HEK293 (cell line): ENCODE results near the gene FOXP3.

ENCODE experiments used
- CTCF ChIP-seq: fragments of 450-650 bp; formaldehyde crosslinking; IDR thresholded peaks from 2 replicates; pipeline ENCODE4 v1.5.1; 2016; ENCODE audit warnings: missing biosample characterization, missing genetic modification characterization
- ELK4 ChIP-seq: IDR thresholded peaks from 2 replicates; pipeline ENCODE4 v1.6.1; 2011; ENCODE audit warnings: mild to moderate bottlenecking, low read depth, low read length, borderline replicate concordance
- HOXA7 ChIP-seq: sonication (generic); formaldehyde crosslinking; IDR thresholded peaks from 2 replicates; pipeline ENCODE4 v1.8.1; 2022; ENCODE audit warnings: missing genetic modification reagents, borderline replicate concordance
- ZBTB1 ChIP-seq: fragments of 450-650 bp; formaldehyde crosslinking; IDR thresholded peaks from 2 replicates; pipeline ENCODE4 v1.5.1; 2016; ENCODE audit warnings: missing biosample characterization, missing genetic modification characterization
- ZBTB17 ChIP-seq: fragments of 450-650 bp; formaldehyde crosslinking; IDR thresholded peaks from 2 replicates; pipeline ENCODE4 v1.5.1; 2016; ENCODE audit warnings: missing biosample characterization, missing genetic modification characterization
- ZBTB26 ChIP-seq: fragments of 450-650 bp; formaldehyde crosslinking; optimal IDR thresholded peaks from 2 replicates; pipeline ENCODE3; 2016; ENCODE audit warnings: missing biosample characterization, mild to moderate bottlenecking, missing genetic modification characterization
- ZNF274 ChIP-seq, 2 experiments: fragments of 200-500 bp in 1 of 2; fragments of 450-650 bp in 1 of 2; sonication (Bioruptor generic) in 1 of 2; formaldehyde crosslinking in 1 of 2; IDR thresholded peaks; 2 replicates each; pipeline versions ENCODE4 v1.5.1 to v1.6.1; 2014 to 2016; ENCODE audit warnings: borderline replicate concordance in 1 of 2, inconsistent platforms in 1 of 2, low read length in 1 of 2, missing biosample characterization in 1 of 2, missing genetic modification characterization in 1 of 2
- ZNF324 ChIP-seq: fragments of 450-650 bp; formaldehyde crosslinking; IDR thresholded peaks from 2 replicates; pipeline ENCODE4 v1.5.1; 2016; ENCODE audit warnings: missing biosample characterization, missing genetic modification characterization
- ZNF423 ChIP-seq: fragments of 450-650 bp; formaldehyde crosslinking; IDR thresholded peaks from 2 replicates; pipeline ENCODE4 v1.5.1; 2016; ENCODE audit warnings: missing biosample characterization, missing genetic modification characterization
- ZNF548 ChIP-seq: fragments of 450-650 bp; formaldehyde crosslinking; IDR thresholded peaks from 2 replicates; pipeline ENCODE4 v1.5.1; 2016; ENCODE audit warnings: missing biosample characterization, missing genetic modification characterization
- ZNF558 ChIP-seq: fragments of 450-650 bp; formaldehyde crosslinking; IDR thresholded peaks from 2 replicates; pipeline ENCODE4 v1.5.1; 2016; ENCODE audit warnings: missing biosample characterization, missing genetic modification characterization
- ZNF561 ChIP-seq: fragments of 450-650 bp; IDR thresholded peaks from 2 replicates; pipeline ENCODE4 v1.5.1; 2018; ENCODE audit warnings: missing biosample characterization, missing genetic modification characterization, borderline replicate concordance
- ZNF660 ChIP-seq: fragments of 450-650 bp; IDR thresholded peaks from 2 replicates; pipeline ENCODE4 v1.5.1; 2018; ENCODE audit warnings: missing biosample characterization, mild to moderate bottlenecking, missing genetic modification characterization
- ZSCAN18 ChIP-seq: fragments of 450-650 bp; formaldehyde crosslinking; IDR thresholded peaks from 2 replicates; pipeline ENCODE4 v1.5.1; 2016; ENCODE audit warnings: missing biosample characterization, missing genetic modification characterization

- TF ChIP-seq CTCF (tag by site-specific recombination) (no peak), ELK4 (no peak), ZBTB26 (tag by site-specific recombination) (no peak), ZNF274 (IDR thresholded peaks at IDR 0.05; ENCODE audit: low read length) (no peak), ZNF274 (tag by site-specific recombination; IDR thresholded peaks at IDR 0.05; ENCODE audit: borderline replicate concordance) (no peak), ZBTB1 (no peak), ZNF561 (no peak), ZNF324 (tag by site-specific recombination) (no peak), ZNF660 (no peak), ZNF558 (no peak), ZNF548 (no peak), ZNF423 (tag by site-specific recombination) (no peak), HOXA7 (CRISPR knock-in tag) (no peak), ZSCAN18 (tag by site-specific recombination) (no peak), ZBTB17 (tag by site-specific recombination) (no peak)
Measured at GRCh38 chrX:49269767-49270248, 5.3 kb upstream of the FOXP3 start, which contains the start of gene PPP1R3F.
